ENCODE results near the gene AMELY.
"Not testable (repeated sequence)": the region's sequence is repeated elsewhere in the genome, so short reads cannot be mapped to it uniquely, and the experiment has no call there.

AMELY gene, protein sequence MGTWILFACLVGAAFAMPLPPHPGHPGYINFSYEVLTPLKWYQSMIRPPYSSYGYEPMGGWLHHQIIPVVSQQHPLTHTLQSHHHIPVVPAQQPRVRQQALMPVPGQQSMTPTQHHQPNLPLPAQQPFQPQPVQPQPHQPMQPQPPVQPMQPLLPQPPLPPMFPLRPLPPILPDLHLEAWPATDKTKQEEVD

GRCh38 chrY:6911253-6911881 is at the start of gene AMELY:
TSS of gene AMELY (minus strand) at chrY:6911752. CDS start at chrY:6872608, 39,144 bp downstream.
- DNase-seq = no peak

- no peak for DNase-seq
Measured at GRCh38 chrY:6949947-6950346, 38.4 kb upstream of the AMELY start.

DNA sequence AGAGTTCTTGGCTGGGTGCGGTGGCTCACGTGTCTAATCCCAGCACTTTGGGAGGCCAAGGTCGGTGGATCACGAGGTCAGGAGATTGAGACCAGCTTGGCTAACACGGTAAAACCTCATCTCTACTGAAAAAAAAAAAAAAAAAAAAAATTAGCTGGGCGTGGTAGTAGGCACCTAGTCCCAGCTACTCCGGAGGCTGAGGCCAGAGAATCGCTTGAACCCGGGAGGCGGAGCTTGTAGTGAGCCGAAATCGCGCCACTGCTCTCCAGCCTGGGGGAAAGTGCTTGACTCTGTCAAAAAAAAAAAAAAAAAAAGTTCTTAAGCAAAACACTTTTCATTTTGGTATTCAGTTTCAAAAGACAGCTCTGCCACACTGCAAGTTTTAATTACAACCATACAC is 36.8 kb upstream of the AMELY start:
- DNase-seq = no peak

- DNase-seq = no peak
Measured at GRCh38 chrY:6947695-6948094, 36.1 kb upstream of the AMELY start.

- DNase-seq = no peak
Measured at GRCh38 chrY:6935497-6935896, 23.9 kb upstream of the AMELY start.

DNA sequence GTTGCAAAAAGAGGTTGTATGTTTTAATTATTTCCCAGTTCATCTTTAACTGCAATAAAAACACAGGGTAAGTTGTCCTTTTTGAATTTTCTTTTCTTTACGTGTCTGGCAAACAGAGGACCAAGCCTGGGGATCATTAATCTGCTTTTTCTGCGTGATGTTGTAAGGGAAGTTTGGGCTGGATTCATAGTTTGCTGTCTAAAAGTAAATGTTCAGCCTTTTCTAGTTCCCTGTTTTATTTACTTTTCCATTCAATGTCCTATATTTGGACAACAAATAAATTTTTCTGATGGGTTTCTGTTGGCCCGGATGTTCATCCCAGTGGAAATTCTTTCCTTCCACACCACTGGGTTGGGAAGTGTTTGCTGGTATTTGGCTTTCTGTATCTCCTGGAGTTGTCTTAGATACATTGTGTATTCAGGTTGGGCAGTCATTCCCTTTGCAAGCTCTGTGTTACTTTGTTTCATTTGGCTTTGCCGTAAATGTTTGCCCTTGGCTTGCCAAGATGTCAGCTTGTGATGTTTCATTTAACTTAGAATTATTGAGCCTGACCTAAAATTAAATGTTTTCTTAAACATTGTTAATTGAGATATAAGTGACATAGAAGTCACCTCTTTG is 20.3 kb upstream of the AMELY start:
- no peak for DNase-seq

GRCh38 chrY:6929237-6929636 is 17.7 kb upstream of the AMELY start:
- DNase-seq = no peak

DNA sequence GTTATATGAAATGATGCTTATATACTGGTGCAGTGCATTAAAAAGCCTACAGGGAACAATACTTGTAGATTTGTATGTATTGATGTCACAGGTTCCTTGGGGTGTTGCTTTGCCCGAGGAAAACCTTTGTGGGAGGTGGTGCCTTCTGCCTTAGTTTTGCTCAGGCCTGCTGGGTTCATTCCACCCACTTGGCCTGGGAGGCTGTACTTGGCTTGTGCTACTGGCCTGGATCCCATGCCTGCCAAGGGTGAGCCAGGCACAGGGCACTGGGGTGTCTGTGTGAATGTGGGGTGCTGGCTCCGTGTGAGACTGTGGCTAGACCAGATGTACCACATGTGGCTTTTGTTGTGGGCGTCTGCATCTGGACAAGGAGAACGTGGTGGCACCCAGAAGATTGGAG is 16.7 kb upstream of the AMELY start:
- DNase-seq = no peak

DNA sequence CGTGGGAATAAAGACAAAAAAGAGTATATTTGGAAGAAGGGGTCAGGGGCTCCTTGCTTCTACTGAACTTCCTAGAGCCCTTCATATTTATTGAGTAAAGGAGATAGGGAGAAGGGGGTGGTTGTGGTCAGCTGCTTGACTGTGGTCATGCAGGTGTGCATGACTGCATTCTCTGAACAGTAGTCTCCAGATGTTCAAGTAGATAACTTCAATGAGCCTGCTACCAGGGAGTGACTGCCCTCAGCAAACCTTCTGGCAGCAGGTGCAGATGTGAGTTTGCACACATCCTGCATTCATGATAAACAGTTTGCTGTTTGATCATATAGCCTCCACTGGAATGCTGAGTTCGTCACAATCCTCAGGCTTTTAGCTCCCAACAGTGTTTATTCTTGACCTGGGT is 9.5 kb upstream of the AMELY start:
- DNase-seq = no peak

DNA sequence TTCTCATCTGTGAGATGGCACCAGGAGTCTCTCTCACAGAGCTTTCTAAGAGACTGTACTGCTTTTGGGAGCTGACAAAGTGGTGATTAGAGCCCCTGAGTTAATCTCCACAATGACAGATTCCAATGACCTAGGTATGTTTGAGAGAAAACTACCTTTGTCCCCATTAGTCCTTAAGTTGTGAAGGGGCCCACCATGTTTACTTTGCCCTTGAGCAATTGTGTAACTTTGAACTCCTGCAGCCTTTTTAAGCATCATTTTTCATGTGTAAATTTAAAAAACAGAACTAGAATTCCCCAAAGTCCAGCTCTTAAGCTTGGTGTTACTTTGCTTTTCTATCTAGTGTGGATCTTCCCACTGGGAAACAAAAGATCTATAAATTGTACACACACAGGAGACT is 1.8 kb upstream of the AMELY start:
- DNase-seq = no peak

- DNase-seq = no peak
Measured at GRCh38 chrY:6910372-6911252, 940 bp downstream of the AMELY start, which contains the start of gene TBL1Y. TSS of gene TBL1Y (plus strand) at chrY:6910697. CDS start at chrY:7025085, 114,388 bp downstream.

- DNase-seq = no peak
Measured at GRCh38 chrY:6909856-6910255, 1.7 kb downstream of the AMELY start.

GRCh38 chrY:6909118-6909521 is 2.4 kb downstream of the AMELY start:
- no peak for DNase-seq

GRCh38 chrY:6908021-6908420 is 3.5 kb downstream of the AMELY start:
- DNase-seq = not testable (repeated sequence)

- no peak for DNase-seq
Measured at GRCh38 chrY:6907591-6907990, 4.0 kb downstream of the AMELY start.

DNA sequence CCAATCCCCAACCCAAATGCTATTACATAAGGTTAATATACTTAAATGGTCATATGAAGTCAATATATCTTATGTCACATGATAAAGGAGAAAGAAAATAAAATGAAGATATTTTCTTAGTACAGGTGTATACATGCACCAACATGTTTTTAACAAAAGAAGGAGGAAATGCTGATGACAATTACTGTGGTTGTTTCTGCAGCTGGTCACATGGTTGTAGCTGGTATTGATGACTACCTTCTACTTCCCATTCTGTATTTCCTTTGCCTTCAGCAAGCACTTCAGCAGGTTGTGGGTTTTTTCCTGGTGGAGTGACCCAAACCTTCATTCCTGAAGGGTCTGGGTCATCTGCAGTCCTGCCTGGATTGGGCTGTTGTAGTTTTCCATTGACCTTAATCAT is 9.4 kb downstream of the AMELY start:
- DNase-seq = not testable (repeated sequence)

GRCh38 chrY:6895236-6895635 is 16.3 kb downstream of the AMELY start:
- DNase-seq = no peak

DNA sequence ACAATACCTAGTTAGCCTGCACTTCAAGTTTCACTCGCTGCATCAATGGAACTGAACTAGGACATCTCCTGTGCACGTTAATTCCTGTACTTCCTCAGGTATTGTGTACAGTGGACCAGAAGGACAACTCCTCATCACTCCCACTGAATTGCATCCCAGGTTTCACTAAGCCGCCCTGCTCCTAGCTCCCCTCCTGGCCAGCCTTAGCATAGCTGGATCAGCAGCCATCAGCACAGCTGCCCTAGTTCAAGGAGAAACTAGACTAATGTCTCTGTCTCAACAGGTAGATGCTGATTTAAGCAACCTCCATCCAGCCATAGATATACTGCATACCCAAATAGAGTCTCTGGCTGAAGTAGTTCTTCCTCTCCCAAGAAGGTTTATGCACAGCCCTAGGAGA is 17.1 kb downstream of the AMELY start:
- DNase-seq = no peak

- DNase-seq = no peak
Measured at GRCh38 chrY:6849384-6849783, 62.2 kb downstream of the AMELY start.

GRCh38 chrY:6842650-6843049 is 68.9 kb downstream of the AMELY start:
- not testable (repeated sequence) for DNase-seq

All from activated CD4-positive, alpha-beta T cell treated with anti-CD3 and anti-CD28 coated beads, Interleukin-2, amount 50 U/mL, for 16 hours (primary cell).